ENCODE data around the gene CBFA2T2.
"Not testable (repeated sequence)": the region's sequence is repeated elsewhere in the genome, so short reads cannot be mapped to it uniquely, and the experiment has no call there.

Gene CBFA2T2

GRCh38 chr20:33450867-33451266 is 39.0 kb upstream of the CBFA2T2 start:
- 84 to 85% methylated on average over 4 of the region's 4 CpGs for WGBS, 2 experiments
- no peaks in the 10 kb centered on the region for H3K36me3 ChIP-seq (ENCODE audit: control insufficient read depth, insufficient read depth, low read length)
- no peaks in the 10 kb centered on the region for H3K4me1 ChIP-seq (ENCODE audit: control insufficient read depth, insufficient read depth, low read length)
- H3K9me3 ChIP-seq (ENCODE audit: control insufficient read depth, low read length) = no peaks in the 10 kb centered on the region
- H3K27ac ChIP-seq (ENCODE audit: insufficient read depth, low read depth, low read length, poor library complexity, severe bottlenecking) = no peak overlapping the region
- H3K27me3 ChIP-seq (ENCODE audit: control insufficient read depth, insufficient read depth, low read length, poor library complexity, severe bottlenecking) = no peaks in the 10 kb centered on the region
- no peak overlapping the region for H3K4me3 ChIP-seq (ENCODE audit: insufficient read depth, low read depth, low read length)

GRCh38 chr20:33456916-33457642 is 32.8 kb upstream of the CBFA2T2 start:
- H3K27ac ChIP-seq (ENCODE audit: insufficient read depth, low read depth, low read length, poor library complexity, severe bottlenecking); H3K27me3 ChIP-seq (ENCODE audit: control insufficient read depth, insufficient read depth, low read length, poor library complexity, severe bottlenecking); H3K9me3 ChIP-seq (ENCODE audit: control insufficient read depth, low read length); H3K4me1 ChIP-seq (ENCODE audit: control insufficient read depth, insufficient read depth, low read length); H3K4me3 ChIP-seq (ENCODE audit: insufficient read depth, low read depth, low read length); H3K36me3 ChIP-seq (ENCODE audit: control insufficient read depth, insufficient read depth, low read length): not testable (repeated sequence)
- 18 to 20% methylated on average over 5 of the region's 6 CpGs for WGBS, 2 experiments

- no peak overlapping the region for H3K27ac ChIP-seq (ENCODE audit: insufficient read depth, low read depth, low read length, poor library complexity, severe bottlenecking)
- H3K36me3 ChIP-seq (ENCODE audit: control insufficient read depth, insufficient read depth, low read length) = no peaks in the 10 kb centered on the region
- H3K27me3 ChIP-seq (ENCODE audit: control insufficient read depth, insufficient read depth, low read length, poor library complexity, severe bottlenecking) = peaks cover 5% of the 10 kb centered on the region
- H3K4me3 ChIP-seq (ENCODE audit: insufficient read depth, low read depth, low read length) = no peak overlapping the region
- no peaks in the 10 kb centered on the region for H3K9me3 ChIP-seq (ENCODE audit: control insufficient read depth, low read length)
- H3K4me1 ChIP-seq (ENCODE audit: control insufficient read depth, insufficient read depth, low read length) = no peaks in the 10 kb centered on the region
- WGBS, 2 experiments = 92 to 94% methylated on average over 7 of the region's 7 CpGs
These were observed 30.3 kb upstream of the CBFA2T2 start for GRCh38 chr20:33459599-33459998.

GRCh38 chr20:33460711-33461110 is 29.2 kb upstream of the CBFA2T2 start:
- Histone ChIP-seq H3K36me3 (ENCODE audit: control insufficient read depth, insufficient read depth, low read length) (no peaks in the 10 kb centered on the region), H3K27ac (ENCODE audit: insufficient read depth, low read depth, low read length, poor library complexity, severe bottlenecking) (no peak overlapping the region), H3K27me3 (ENCODE audit: control insufficient read depth, insufficient read depth, low read length, poor library complexity, severe bottlenecking) (peaks cover 5% of the 10 kb centered on the region), H3K4me1 (ENCODE audit: control insufficient read depth, insufficient read depth, low read length) (peaks cover 5% of the 10 kb centered on the region), H3K9me3 (ENCODE audit: control insufficient read depth, low read length) (no peaks in the 10 kb centered on the region), H3K4me3 (ENCODE audit: insufficient read depth, low read depth, low read length) (no peak overlapping the region)
- 80 to 83% methylated on average over 5 of the region's 5 CpGs for WGBS, 2 experiments

GRCh38 chr20:33463332-33464101 is 26.4 kb upstream of the CBFA2T2 start:
- Histone ChIP-seq H3K4me1 (ENCODE audit: control insufficient read depth, insufficient read depth, low read length) (peaks cover 6% of the 10 kb centered on the region), H3K9me3 (ENCODE audit: control insufficient read depth, low read length) (no peaks in the 10 kb centered on the region), H3K27ac (ENCODE audit: insufficient read depth, low read depth, low read length, poor library complexity, severe bottlenecking) (no peak overlapping the region), H3K4me3 (ENCODE audit: insufficient read depth, low read depth, low read length) (no peak overlapping the region), H3K27me3 (ENCODE audit: control insufficient read depth, insufficient read depth, low read length, poor library complexity, severe bottlenecking) (peaks cover 5% of the 10 kb centered on the region), H3K36me3 (ENCODE audit: control insufficient read depth, insufficient read depth, low read length) (no peaks in the 10 kb centered on the region)
- WGBS, 2 experiments = 88 to 89% methylated on average over 7 of the region's 7 CpGs

GRCh38 chr20:33464759-33465158 is 25.1 kb upstream of the CBFA2T2 start:
- not testable (repeated sequence) for H3K27ac ChIP-seq (ENCODE audit: insufficient read depth, low read depth, low read length, poor library complexity, severe bottlenecking); H3K9me3 ChIP-seq (ENCODE audit: control insufficient read depth, low read length); H3K4me1 ChIP-seq (ENCODE audit: control insufficient read depth, insufficient read depth, low read length); H3K36me3 ChIP-seq (ENCODE audit: control insufficient read depth, insufficient read depth, low read length); H3K27me3 ChIP-seq (ENCODE audit: control insufficient read depth, insufficient read depth, low read length, poor library complexity, severe bottlenecking); H3K4me3 ChIP-seq (ENCODE audit: insufficient read depth, low read depth, low read length)
- 89 to 91% methylated on average over 8 of the region's 8 CpGs for WGBS, 2 experiments

GRCh38 chr20:33465481-33466302 is 24.2 kb upstream of the CBFA2T2 start:
- WGBS, 2 experiments = 53 to 59% methylated on average over 8 to 9 of the region's 9 CpGs
- Histone ChIP-seq H3K4me1 (ENCODE audit: control insufficient read depth, insufficient read depth, low read length) (peaks cover 6% of the 10 kb centered on the region), H3K27ac (ENCODE audit: insufficient read depth, low read depth, low read length, poor library complexity, severe bottlenecking) (no peak overlapping the region), H3K4me3 (ENCODE audit: insufficient read depth, low read depth, low read length) (no peak overlapping the region), H3K27me3 (ENCODE audit: control insufficient read depth, insufficient read depth, low read length, poor library complexity, severe bottlenecking) (peaks cover 5% of the 10 kb centered on the region), H3K36me3 (ENCODE audit: control insufficient read depth, insufficient read depth, low read length) (no peaks in the 10 kb centered on the region), H3K9me3 (ENCODE audit: control insufficient read depth, low read length) (no peaks in the 10 kb centered on the region)

GRCh38 chr20:33466303-33466646 is 23.6 kb upstream of the CBFA2T2 start:
- 93 to 96% methylated on average over 3 of the region's 3 CpGs for WGBS, 2 experiments
- Histone ChIP-seq H3K4me3 (ENCODE audit: insufficient read depth, low read depth, low read length) (no peak overlapping the region), H3K36me3 (ENCODE audit: control insufficient read depth, insufficient read depth, low read length) (no peaks in the 10 kb centered on the region), H3K4me1 (ENCODE audit: control insufficient read depth, insufficient read depth, low read length) (peaks cover 6% of the 10 kb centered on the region), H3K27me3 (ENCODE audit: control insufficient read depth, insufficient read depth, low read length, poor library complexity, severe bottlenecking) (peaks cover 5% of the 10 kb centered on the region), H3K27ac (ENCODE audit: insufficient read depth, low read depth, low read length, poor library complexity, severe bottlenecking) (no peak overlapping the region), H3K9me3 (ENCODE audit: control insufficient read depth, low read length) (no peaks in the 10 kb centered on the region)

GRCh38 chr20:33470457-33470856 is 19.4 kb upstream of the CBFA2T2 start:
- Histone ChIP-seq H3K36me3 (ENCODE audit: control insufficient read depth, insufficient read depth, low read length) (no peaks in the 10 kb centered on the region), H3K4me3 (ENCODE audit: insufficient read depth, low read depth, low read length) (no peak overlapping the region), H3K27ac (ENCODE audit: insufficient read depth, low read depth, low read length, poor library complexity, severe bottlenecking) (no peak overlapping the region), H3K27me3 (ENCODE audit: control insufficient read depth, insufficient read depth, low read length, poor library complexity, severe bottlenecking) (no peaks in the 10 kb centered on the region), H3K4me1 (ENCODE audit: control insufficient read depth, insufficient read depth, low read length) (peaks cover 6% of the 10 kb centered on the region), H3K9me3 (ENCODE audit: control insufficient read depth, low read length) (no peaks in the 10 kb centered on the region)
- 88 to 93% methylated on average over 3 to 4 of the region's 4 CpGs for WGBS, 2 experiments

GRCh38 chr20:33470866-33471265 is 19.0 kb upstream of the CBFA2T2 start:
- no peaks in the 10 kb centered on the region for H3K9me3 ChIP-seq (ENCODE audit: control insufficient read depth, low read length)
- no peak overlapping the region for H3K4me3 ChIP-seq (ENCODE audit: insufficient read depth, low read depth, low read length)
- H3K4me1 ChIP-seq (ENCODE audit: control insufficient read depth, insufficient read depth, low read length) = peaks cover 4% of the 10 kb centered on the region
- no peaks in the 10 kb centered on the region for H3K36me3 ChIP-seq (ENCODE audit: control insufficient read depth, insufficient read depth, low read length)
- WGBS, 2 experiments = 91 to 96% methylated on average over 3 of the region's 3 CpGs
- no peak overlapping the region for H3K27ac ChIP-seq (ENCODE audit: insufficient read depth, low read depth, low read length, poor library complexity, severe bottlenecking)
- no peaks in the 10 kb centered on the region for H3K27me3 ChIP-seq (ENCODE audit: control insufficient read depth, insufficient read depth, low read length, poor library complexity, severe bottlenecking)
